GM12878 (cell line): Measurements from ENCODE around the gene DIP2C. TPM values are rescaled to one million over a fixed set of nuclear protein-coding genes. Genes with fewer than 3 reads are reported as not detected.

ENCODE experiments used
- ATAC-seq: fragments of 200-7000 bp; cut with Tn5 transposase; 3 replicates; pipeline ENCODE4 v1.9.1; 2020; ENCODE audit warnings: mild to moderate bottlenecking, moderate library complexity
- BruUV-seq: library from RNA; stranded (reverse); fragments of 400-500 nt; replicated peaks from 2 replicates; lab custom pipeline; 2021; lab: Mats Ljungman, UMichigan
- CTCF ChIA-PET: fragments of 300-600 bp; sonication (Branson Sonifier 250); formaldehyde crosslinking; extraction: SDS; loops from one replicate; lab custom pipeline; 2021; ENCODE audit warnings: inconsistent platforms; lab: Yijun Ruan, JAX
- POLR2A ChIA-PET: fragments of 350-600 bp; formaldehyde crosslinking; extraction: SDS; loops from one replicate; lab custom pipeline; 2021; ENCODE audit warnings: inconsistent platforms; lab: Charles Lee
- RAD21 ChIA-PET: fragments of 300-600 bp; sonication (Branson Sonifier 250); formaldehyde crosslinking; loops from one replicate; lab custom pipeline; 2023; ENCODE audit warnings: antibody characterized with exemption; ENCODE audit not compliant: unreplicated experiment; lab: Charles Lee
- SMC1A ChIA-PET: fragments of 300-600 bp; sonication (Branson Sonifier 250); formaldehyde crosslinking; loops from one replicate; lab custom pipeline; 2023; ENCODE audit not compliant: unreplicated experiment, uncharacterized antibody; lab: Charles Lee
- DNase-seq: peaks from one replicate; pipeline ENCODE4 v3.0.0-alpha.2; 2011; ENCODE audit warnings: low read depth, low spot score
- FAIRE-seq: peaks from 3 replicates; lab custom pipeline; 2011; peaks lifted over from hg19 to GRCh38; lab: Jason Lieb, UNC
- H2AFZ ChIP-seq: 2 replicates; pipeline ENCODE4 v1.6.0; 2011; ENCODE audit warnings: low read depth, low read length, control low read depth; ENCODE audit not compliant: control insufficient read depth
- H3K27ac ChIP-seq: 2 replicates; pipeline ENCODE4 v1.5.1; 2011; ENCODE audit warnings: control low read depth; ENCODE audit not compliant: control insufficient read depth, insufficient read depth
- H3K27me3 ChIP-seq, 2 experiments: replicated peaks in 1 of 2; 2 replicates each; pipeline versions ENCODE4 v1.6.0 to v1.6.1; 2011; ENCODE audit warnings: low read length in 1 of 2; ENCODE audit not compliant: control insufficient read depth in 2 of 2, insufficient read depth in 2 of 2
- H3K36me3 ChIP-seq, 2 experiments: 2 replicates each; pipeline ENCODE4 v1.5.1; 2011; ENCODE audit warnings: low read length in 1 of 2; ENCODE audit not compliant: control insufficient read depth in 2 of 2, insufficient read depth in 2 of 2
- H3K4me1 ChIP-seq: 2 replicates; pipeline ENCODE4 v1.6.1; 2011; ENCODE audit warnings: mild to moderate bottlenecking, low read length, moderate library complexity, mixed read lengths; ENCODE audit not compliant: control insufficient read depth, insufficient read depth
- H3K4me2 ChIP-seq: 2 replicates; pipeline ENCODE4 v1.6.0; 2011; ENCODE audit warnings: control low read depth; ENCODE audit not compliant: control insufficient read depth, insufficient read depth
- H3K4me3 ChIP-seq: fragments of 200-600 bp; sonication (generic); 2 replicates; pipeline ENCODE4 v1.5.1; 2016
- H3K79me2 ChIP-seq: 2 replicates; pipeline ENCODE4 v1.6.0; 2011; ENCODE audit warnings: low read length; ENCODE audit not compliant: control insufficient read depth, insufficient read depth
- H3K9ac ChIP-seq: 2 replicates; pipeline ENCODE4 v1.8.0; 2011; ENCODE audit warnings: low read length, control low read depth, mixed read lengths; ENCODE audit not compliant: control insufficient read depth, insufficient read depth
- H3K9me3 ChIP-seq: replicated peaks from 3 replicates; pipeline ENCODE4 v1.5.1; 2011; ENCODE audit warnings: mild to moderate bottlenecking, low read length; ENCODE audit not compliant: control insufficient read depth, insufficient read depth
- H4K20me1 ChIP-seq: 2 replicates; pipeline ENCODE4 v1.6.0; 2011; ENCODE audit not compliant: control insufficient read depth, insufficient read depth
- BCL11A ChIP-seq: IDR thresholded peaks from 2 replicates; pipeline ENCODE4 v1.6.1; 2011; ENCODE audit warnings: low read depth, low read length
- CBX5 ChIP-seq: sonication (generic); IDR thresholded peaks from 2 replicates; pipeline ENCODE4 v1.6.1; 2016; ENCODE audit warnings: low read depth, moderate library complexity, mild to moderate bottlenecking, inconsistent platforms
- CEBPB ChIP-seq, 2 experiments: fragments of 150-350 bp in 1 of 2; IDR thresholded peaks; 2 replicates each; pipeline ENCODE4 v1.6.1; 2012 to 2014; ENCODE audit warnings: low read depth in 2 of 2, low read length in 2 of 2, borderline replicate concordance in 1 of 2, inconsistent platforms in 1 of 2
- HDGF ChIP-seq: fragments of 450-650 bp; IDR thresholded peaks from 2 replicates; pipeline ENCODE4 v1.6.1; 2016; ENCODE audit warnings: antibody characterized with exemption
- MEF2A ChIP-seq: IDR thresholded peaks from 2 replicates; pipeline ENCODE4 v1.6.1; 2011; ENCODE audit warnings: low read depth, mild to moderate bottlenecking, low read length, moderate library complexity; ENCODE audit not compliant: insufficient read depth
- RAD51 ChIP-seq: fragments of 450-650 bp; IDR thresholded peaks from 2 replicates; pipeline ENCODE4 v1.6.1; 2016; ENCODE audit warnings: moderate library complexity, mild to moderate bottlenecking, inconsistent platforms
- SMAD1 ChIP-seq: fragments of 450-650 bp; IDR thresholded peaks from 2 replicates; pipeline ENCODE4 v1.6.1; 2018; ENCODE audit warnings: mild to moderate bottlenecking, low read depth; ENCODE audit not compliant: partially characterized antibody
- SP1 ChIP-seq: IDR thresholded peaks from one replicate; pipeline ENCODE4 v1.6.1; 2011; ENCODE audit warnings: low read depth, low read length
- SPI1 ChIP-seq: IDR thresholded peaks from 2 replicates; pipeline ENCODE4 v1.6.1; 2011; ENCODE audit warnings: low read depth, mild to moderate bottlenecking, low read length, moderate library complexity, borderline replicate concordance; ENCODE audit not compliant: insufficient read depth
- SUPT20H ChIP-seq: IDR thresholded peaks from 2 replicates; pipeline ENCODE4 v1.6.1; 2011; ENCODE audit warnings: low read depth, mild to moderate bottlenecking, low read length, moderate library complexity, borderline replicate concordance; ENCODE audit not compliant: control insufficient read depth
- ZNF217 ChIP-seq: fragments of 450-650 bp; IDR thresholded peaks from 2 replicates; pipeline ENCODE4 v1.6.1; 2017; ENCODE audit warnings: antibody characterized with exemption, mild to moderate bottlenecking
- WGBS: methylation state at CpG from one replicate; pipeline ENCODE4 v1.1.6; 2016; ENCODE audit warnings: low lambda C conversion rate; ENCODE audit not compliant: insufficient replicate concordance, insufficient coverage; ENCODE audit errors: missing lambda C conversion rate; 5-methylcytosine and 5-hydroxymethylcytosine counted together
- in situ Hi-C: fragments of 300-500 bp; cut with MboI; formaldehyde crosslinking; loops from 9 replicates; pipeline ENCODE4 v1.14.3; 2018; ENCODE audit warnings: mixed read lengths
- intact Hi-C: fragments of 100-400 bp; cut with micrococcal nuclease; formaldehyde crosslinking; loops from one replicate; pipeline ENCODE4 v1.14.2; 2022; ENCODE audit not compliant: unreplicated experiment
- polyA plus RNA-seq, 11 experiments: library from polyadenylated mRNA; depleted of rRNA in 4 of 11; unstranded in 6 of 11; stranded (reverse) in 5 of 11; fragments of >200 nt; fragmentation: Nextera tagmentation in 4 of 11; fragmentation: Illumina TruSeq in 1 of 11; extraction: Ambion mirVana in 4 of 11; extraction: Trizol in 1 of 11; gene quantifications; 1 replicate in 1 of 11; 2 replicates in 10 of 11; pipeline versions ENCODE4 v1.2.1 to v1.2.3, GENCODE V29; 2011 to 2016; ENCODE audit warnings: inconsistent platforms in 2 of 11, missing spikeins in 2 of 11, low read depth in 1 of 11
- total RNA-seq, 4 experiments: library from RNA; depleted of rRNA in 3 of 4; stranded (reverse); fragments of >200 nt in 3 of 4; fragmentation: Illumina TruSeq in 1 of 4; extraction: Trizol in 1 of 4; gene quantifications; 2 replicates each; pipeline versions ENCODE4 v1.2.1 to v1.2.3, GENCODE V29; 2013 to 2021
- TF ChIP-seq, protein P1 (sequence below): IDR thresholded peaks from 2 replicates; pipeline ENCODE4 v1.6.1; 2011; ENCODE audit warnings: borderline replicate concordance, low read depth, mild to moderate bottlenecking, moderate library complexity, low read length; ENCODE audit not compliant: insufficient read depth, poor library complexity, severe bottlenecking
- TF ChIP-seq, protein P2 (sequence below): fragments of 450-650 bp; IDR thresholded peaks from 2 replicates; pipeline ENCODE4 v1.6.1; 2017; ENCODE audit warnings: mild to moderate bottlenecking, moderate library complexity
- TF ChIP-seq, protein P3 (sequence below): fragments of 450-650 bp; IDR thresholded peaks from 2 replicates; pipeline ENCODE4 v1.6.1; 2017; ENCODE audit warnings: antibody characterized with exemption, mild to moderate bottlenecking, moderate library complexity
- TF ChIP-seq, protein P4 (sequence below): IDR thresholded peaks from 2 replicates; pipeline ENCODE4 v1.6.1; 2011; ENCODE audit warnings: low read depth, mild to moderate bottlenecking, low read length, moderate library complexity, borderline replicate concordance; ENCODE audit errors: extremely low read depth

Gene DIP2C
- total and polyA plus RNA-seq, 10 of the 15 experiments (the other 5 are each of a cell fraction or from before 2014, with no cell fraction given) = 0.01 to 0.10 (median 0.06) TPM

DNA sequence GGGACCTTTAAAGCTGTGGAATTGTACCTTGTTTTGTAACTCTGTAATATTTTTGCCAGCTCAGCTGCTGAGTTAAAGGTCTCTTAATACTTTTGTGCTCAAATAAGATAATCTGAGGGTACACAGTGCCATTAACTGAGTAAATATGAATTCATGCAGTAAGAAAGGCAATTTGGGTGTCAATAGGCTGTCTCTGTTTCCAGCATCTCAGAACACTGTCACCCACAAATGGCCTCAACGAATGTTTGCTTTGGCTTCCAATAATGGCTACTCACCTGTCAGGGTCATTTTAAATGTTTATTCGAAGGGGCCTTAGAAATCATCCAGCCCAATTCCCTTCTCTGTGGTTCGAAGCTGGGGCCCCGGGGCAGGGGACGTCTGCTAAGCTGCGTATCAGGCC, 328.8 kb downstream of the DIP2C start:
- Histone ChIP-seq H3K27ac (no peak overlapping the region), H3K9me3 (no peaks in the 10 kb centered on the region), H3K4me1 (no peaks in the 10 kb centered on the region), H3K4me3 (no peak overlapping the region), H3K4me2 (no peak overlapping the region), H3K79me2 (no peaks in the 10 kb centered on the region), H3K9ac (no peak overlapping the region), H2AFZ (no peak overlapping the region), H4K20me1 (no peaks in the 10 kb centered on the region), H3K27me3 (no peaks in the 10 kb centered on the region; a peak in 2 of 4 replicates), H3K36me3 (no peaks in the 10 kb centered on the region)
- ATAC-seq (no peak), FAIRE-seq (no peak), DNase-seq (no peak)
- CTCF ChIA-PET = no interaction called here
- in situ Hi-C loops (no loop called here), intact Hi-C loops (no loop called here)
- SMC1A ChIA-PET = interaction anchor here (0.6 to 0.7 kb wide), 2 partner anchors 24 to 89 kb away, joined by 3 read pairs; no protein-coding TSS in a partner anchor
- POLR2A ChIA-PET = no interaction called here
- TF ChIP-seq, protein P1, sequence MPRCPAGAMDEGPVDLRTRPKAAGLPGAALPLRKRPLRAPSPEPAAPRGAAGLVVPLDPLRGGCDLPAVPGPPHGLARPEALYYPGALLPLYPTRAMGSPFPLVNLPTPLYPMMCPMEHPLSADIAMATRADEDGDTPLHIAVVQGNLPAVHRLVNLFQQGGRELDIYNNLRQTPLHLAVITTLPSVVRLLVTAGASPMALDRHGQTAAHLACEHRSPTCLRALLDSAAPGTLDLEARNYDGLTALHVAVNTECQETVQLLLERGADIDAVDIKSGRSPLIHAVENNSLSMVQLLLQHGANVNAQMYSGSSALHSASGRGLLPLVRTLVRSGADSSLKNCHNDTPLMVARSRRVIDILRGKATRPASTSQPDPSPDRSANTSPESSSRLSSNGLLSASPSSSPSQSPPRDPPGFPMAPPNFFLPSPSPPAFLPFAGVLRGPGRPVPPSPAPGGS = no peak
- TF ChIP-seq MEF2A (no peak), SUPT20H (no peak), HDGF (no peak), SP1 (no peak), SMAD1 (no peak), CEBPB (IDR thresholded peaks at IDR 0.05; ENCODE audit: borderline replicate concordance in 1 of 2, low read depth in 2 of 2, low read length in 2 of 2) (no peak), ZNF217 (no peak), SPI1 (no peak), BCL11A (no peak), CBX5 (no peak), RAD51 (no peak)
- TF ChIP-seq, protein P2, sequence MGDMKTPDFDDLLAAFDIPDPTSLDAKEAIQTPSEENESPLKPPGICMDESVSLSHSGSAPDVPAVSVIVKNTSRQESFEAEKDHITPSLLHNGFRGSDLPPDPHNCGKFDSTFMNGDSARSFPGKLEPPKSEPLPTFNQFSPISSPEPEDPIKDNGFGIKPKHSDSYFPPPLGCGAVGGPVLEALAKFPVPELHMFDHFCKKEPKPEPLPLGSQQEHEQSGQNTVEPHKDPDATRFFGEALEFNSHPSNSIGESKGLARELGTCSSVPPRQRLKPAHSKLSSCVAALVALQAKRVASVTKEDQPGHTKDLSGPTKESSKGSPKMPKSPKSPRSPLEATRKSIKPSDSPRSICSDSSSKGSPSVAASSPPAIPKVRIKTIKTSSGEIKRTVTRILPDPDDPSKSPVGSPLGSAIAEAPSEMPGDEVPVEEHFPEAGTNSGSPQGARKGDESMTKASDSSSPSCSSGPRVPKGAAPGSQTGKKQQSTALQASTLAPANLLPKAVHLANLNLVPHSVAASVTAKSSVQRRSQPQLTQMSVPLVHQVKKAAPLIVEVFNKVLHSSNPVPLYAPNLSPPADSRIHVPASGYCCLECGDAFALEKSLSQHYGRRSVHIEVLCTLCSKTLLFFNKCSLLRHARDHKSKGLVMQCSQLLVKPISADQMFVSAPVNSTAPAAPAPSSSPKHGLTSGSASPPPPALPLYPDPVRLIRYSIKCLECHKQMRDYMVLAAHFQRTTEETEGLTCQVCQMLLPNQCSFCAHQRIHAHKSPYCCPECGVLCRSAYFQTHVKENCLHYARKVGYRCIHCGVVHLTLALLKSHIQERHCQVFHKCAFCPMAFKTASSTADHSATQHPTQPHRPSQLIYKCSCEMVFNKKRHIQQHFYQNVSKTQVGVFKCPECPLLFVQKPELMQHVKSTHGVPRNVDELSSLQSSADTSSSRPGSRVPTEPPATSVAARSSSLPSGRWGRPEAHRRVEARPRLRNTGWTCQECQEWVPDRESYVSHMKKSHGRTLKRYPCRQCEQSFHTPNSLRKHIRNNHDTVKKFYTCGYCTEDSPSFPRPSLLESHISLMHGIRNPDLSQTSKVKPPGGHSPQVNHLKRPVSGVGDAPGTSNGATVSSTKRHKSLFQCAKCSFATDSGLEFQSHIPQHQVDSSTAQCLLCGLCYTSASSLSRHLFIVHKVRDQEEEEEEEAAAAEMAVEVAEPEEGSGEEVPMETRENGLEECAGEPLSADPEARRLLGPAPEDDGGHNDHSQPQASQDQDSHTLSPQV = no peak
- TF ChIP-seq, protein P3, sequence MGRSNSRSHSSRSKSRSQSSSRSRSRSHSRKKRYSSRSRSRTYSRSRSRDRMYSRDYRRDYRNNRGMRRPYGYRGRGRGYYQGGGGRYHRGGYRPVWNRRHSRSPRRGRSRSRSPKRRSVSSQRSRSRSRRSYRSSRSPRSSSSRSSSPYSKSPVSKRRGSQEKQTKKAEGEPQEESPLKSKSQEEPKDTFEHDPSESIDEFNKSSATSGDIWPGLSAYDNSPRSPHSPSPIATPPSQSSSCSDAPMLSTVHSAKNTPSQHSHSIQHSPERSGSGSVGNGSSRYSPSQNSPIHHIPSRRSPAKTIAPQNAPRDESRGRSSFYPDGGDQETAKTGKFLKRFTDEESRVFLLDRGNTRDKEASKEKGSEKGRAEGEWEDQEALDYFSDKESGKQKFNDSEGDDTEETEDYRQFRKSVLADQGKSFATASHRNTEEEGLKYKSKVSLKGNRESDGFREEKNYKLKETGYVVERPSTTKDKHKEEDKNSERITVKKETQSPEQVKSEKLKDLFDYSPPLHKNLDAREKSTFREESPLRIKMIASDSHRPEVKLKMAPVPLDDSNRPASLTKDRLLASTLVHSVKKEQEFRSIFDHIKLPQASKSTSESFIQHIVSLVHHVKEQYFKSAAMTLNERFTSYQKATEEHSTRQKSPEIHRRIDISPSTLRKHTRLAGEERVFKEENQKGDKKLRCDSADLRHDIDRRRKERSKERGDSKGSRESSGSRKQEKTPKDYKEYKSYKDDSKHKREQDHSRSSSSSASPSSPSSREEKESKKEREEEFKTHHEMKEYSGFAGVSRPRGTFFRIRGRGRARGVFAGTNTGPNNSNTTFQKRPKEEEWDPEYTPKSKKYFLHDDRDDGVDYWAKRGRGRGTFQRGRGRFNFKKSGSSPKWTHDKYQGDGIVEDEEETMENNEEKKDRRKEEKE = no peak
- TF ChIP-seq, protein P4, sequence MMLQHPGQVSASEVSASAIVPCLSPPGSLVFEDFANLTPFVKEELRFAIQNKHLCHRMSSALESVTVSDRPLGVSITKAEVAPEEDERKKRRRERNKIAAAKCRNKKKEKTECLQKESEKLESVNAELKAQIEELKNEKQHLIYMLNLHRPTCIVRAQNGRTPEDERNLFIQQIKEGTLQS = no peak
- WGBS = 46% methylated on average over 6 of the region's 6 CpGs
- RAD21 ChIA-PET = no interaction called here
- BruUV-seq = no TSS peak
